ENCODE results near the gene FOSB. TPM values are rescaled to one million over a fixed set of nuclear protein-coding genes. Genes with fewer than 3 reads are reported as not detected.
A peak's percentile ranks its signal among the peaks of the same experiment; 100 is the strongest.

FOSB gene
- total and polyA plus RNA-seq, 9 of the 15 experiments (the other 6 are each of a cell fraction or from before 2014, with no cell fraction given) = 0.11 to 2.7 (median 0.73) TPM

GRCh38 chr19:45478454-45479238, 10.8 kb downstream of the FOSB start (continued):
- no peak for TF ChIP-seq ZNF407 (IDR thresholded peaks at IDR 0.05; ENCODE audit: low read depth)
- TF ChIP-seq SFPQ (IDR thresholded peaks at IDR 0.05; ENCODE audit: low read depth, low read length) = no peak
- no peak for TF ChIP-seq TGIF2 (CRISPR knock-in tag; IDR thresholded peaks at IDR 0.05)
- no peak for TF ChIP-seq PHTF2 (CRISPR knock-in tag; IDR thresholded peaks at IDR 0.05)
- no peak for TF ChIP-seq MITF (IDR thresholded peaks at IDR 0.05)
- no peak for TF ChIP-seq PTTG1 (tag; IDR thresholded peaks at IDR 0.05; ENCODE audit: low read depth)
- peak; percentile 53; the same call in 1 of the 2 replicates for TF ChIP-seq SREBF1 (IDR thresholded peaks at IDR 0.05; ENCODE audit: borderline replicate concordance, low read depth, low read length)
- TF ChIP-seq HMG20B (CRISPR knock-in tag; IDR thresholded peaks at IDR 0.05) = 0 out of 2 replicates have a peak, but pooled peaks have one; percentile 21
- TF ChIP-seq STAT5A (IDR thresholded peaks at IDR 0.05; ENCODE audit: borderline replicate concordance, low read length) = no peak; the same call in 1 of the 2 replicates
- peak; percentile 64; the same call in 1 of the 2 replicates for TF ChIP-seq GATAD2B (IDR thresholded peaks at IDR 0.05; ENCODE audit: borderline replicate concordance)
- no peak for TF ChIP-seq MLX (CRISPR knock-in tag; conservative IDR thresholded peaks at IDR 0.05)
- TF ChIP-seq ZNF134 (CRISPR knock-in tag; conservative IDR thresholded peaks at IDR 0.05) = no peak
- TF ChIP-seq EP400 (IDR thresholded peaks at IDR 0.05) = peak; percentile 63
- TF ChIP-seq RBM17 (IDR thresholded peaks at IDR 0.05; ENCODE audit: borderline replicate concordance, low read depth, low read length) = no peak
